ENCODE measurements around the gene RERE. TPM values are rescaled to one million over a fixed set of nuclear protein-coding genes. Genes with fewer than 3 reads are reported as not detected.
"Not testable (repeated sequence)": the region's sequence is repeated elsewhere in the genome, so short reads cannot be mapped to it uniquely, and the experiment has no call there.

The RERE gene
- total and polyA plus RNA-seq, 12 donors = 46.5 to 163 (median 139) TPM

DNA sequence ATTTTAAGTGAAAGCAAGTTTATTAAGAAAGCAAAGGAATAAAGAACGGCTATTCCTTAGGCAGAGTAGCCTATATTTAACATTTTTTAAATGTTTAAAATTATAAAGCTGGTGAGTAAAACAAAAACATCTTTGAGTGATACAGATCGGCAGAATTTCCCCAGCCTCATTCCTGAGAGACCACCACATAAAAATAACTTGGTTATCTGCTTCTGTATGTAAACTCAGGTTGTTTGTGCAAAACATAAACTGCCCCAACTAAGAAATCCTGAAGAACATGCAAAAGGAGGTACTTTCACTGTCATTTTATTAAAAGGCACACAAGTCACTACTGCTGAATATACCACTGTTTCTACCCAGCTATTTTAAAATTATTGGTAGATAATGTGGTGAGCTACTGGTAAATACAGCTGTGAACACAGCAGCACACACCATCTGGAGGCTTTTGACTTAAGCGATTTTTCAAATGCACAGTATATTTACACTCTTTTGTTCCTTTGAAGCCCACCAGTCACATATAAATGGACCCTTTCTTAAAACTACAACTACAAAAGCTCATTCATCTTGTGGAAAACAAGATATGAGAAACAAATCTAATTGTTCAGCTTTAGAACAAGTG lies 119.3 kb downstream of the RERE start:
- intact Hi-C loops (cut with DNase I) = no loop called here
- Histone ChIP-seq H3K27ac (no peak overlapping the region), H3K36me3 (no peaks in the 10 kb centered on the region), H3K4me1 (peaks cover 0 to 61% (median 38%) of the 10 kb centered on the region in 9 donors), H3K27me3 (no peaks in the 10 kb centered on the region), H3K9me3 (no peaks in the 10 kb centered on the region), H3K4me3 (no peak overlapping the region)
- TF ChIP-seq, protein P1, sequence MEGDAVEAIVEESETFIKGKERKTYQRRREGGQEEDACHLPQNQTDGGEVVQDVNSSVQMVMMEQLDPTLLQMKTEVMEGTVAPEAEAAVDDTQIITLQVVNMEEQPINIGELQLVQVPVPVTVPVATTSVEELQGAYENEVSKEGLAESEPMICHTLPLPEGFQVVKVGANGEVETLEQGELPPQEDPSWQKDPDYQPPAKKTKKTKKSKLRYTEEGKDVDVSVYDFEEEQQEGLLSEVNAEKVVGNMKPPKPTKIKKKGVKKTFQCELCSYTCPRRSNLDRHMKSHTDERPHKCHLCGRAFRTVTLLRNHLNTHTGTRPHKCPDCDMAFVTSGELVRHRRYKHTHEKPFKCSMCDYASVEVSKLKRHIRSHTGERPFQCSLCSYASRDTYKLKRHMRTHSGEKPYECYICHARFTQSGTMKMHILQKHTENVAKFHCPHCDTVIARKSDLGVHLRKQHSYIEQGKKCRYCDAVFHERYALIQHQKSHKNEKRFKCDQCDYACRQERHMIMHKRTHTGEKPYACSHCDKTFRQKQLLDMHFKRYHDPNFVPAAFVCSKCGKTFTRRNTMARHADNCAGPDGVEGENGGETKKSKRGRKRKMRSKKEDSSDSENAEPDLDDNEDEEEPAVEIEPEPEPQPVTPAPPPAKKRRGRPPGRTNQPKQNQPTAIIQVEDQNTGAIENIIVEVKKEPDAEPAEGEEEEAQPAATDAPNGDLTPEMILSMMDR (IDR thresholded peaks at IDR 0.05) = no peak
- ATAC-seq = no peak
- no peak for DNase-seq
- 65 to 66% methylated on average over 3 of the region's 3 CpGs for WGBS, 2 donors

DNA sequence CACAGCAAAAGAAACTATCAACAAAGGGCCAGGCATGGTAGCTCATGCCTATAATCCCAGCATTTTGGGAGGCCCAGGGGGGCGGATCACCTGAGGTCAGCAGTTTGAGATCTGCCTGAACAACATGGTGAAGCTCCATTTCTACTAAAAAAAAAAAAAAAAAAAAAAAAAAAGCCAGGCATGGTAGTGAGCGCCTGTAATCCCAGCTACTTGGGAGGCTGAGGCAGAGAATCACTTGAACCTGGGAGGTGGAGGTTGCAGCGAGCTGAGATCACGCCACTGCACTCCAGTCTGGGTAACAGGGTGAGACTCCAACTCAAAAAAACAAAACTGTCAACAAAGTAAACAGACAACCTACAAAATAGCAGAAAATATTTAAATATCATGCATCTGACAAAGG lies 122.0 kb downstream of the RERE start:
- WGBS, 2 donors = 95 to 99% methylated on average over 4 of the region's 4 CpGs
- intact Hi-C loops (cut with DNase I); H3K9me3 ChIP-seq; H3K27me3 ChIP-seq; ATAC-seq; DNase-seq; H3K27ac ChIP-seq; H3K4me3 ChIP-seq; H3K36me3 ChIP-seq: not testable (repeated sequence)
- H3K4me1 ChIP-seq = peaks cover 0 to 47% (median 29%) of the 10 kb centered on the region in 9 donors

DNA sequence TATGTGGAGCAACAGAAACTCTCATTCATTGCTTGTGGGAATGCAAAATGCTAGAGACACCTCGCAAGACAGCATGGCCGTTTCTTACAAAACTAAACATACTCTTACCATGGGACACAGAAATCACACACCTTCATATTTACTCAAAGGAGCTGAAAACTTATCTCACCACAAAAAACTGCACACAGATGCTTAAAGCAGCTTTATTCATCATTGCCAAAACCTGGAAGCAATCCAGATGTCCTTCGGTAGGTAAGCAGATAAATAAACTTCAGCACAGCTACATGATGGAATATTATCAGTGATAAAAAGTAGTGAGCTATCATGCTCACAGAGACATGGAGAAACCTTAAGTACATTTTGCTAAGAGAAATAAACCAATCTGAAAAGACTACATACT lies 124.3 kb downstream of the RERE start:
- TF ChIP-seq, protein P1 (IDR thresholded peaks at IDR 0.05) = no peak
- H3K9me3 ChIP-seq = peaks cover 0 to 7% (median 0%) of the 10 kb centered on the region in 11 donors
- 64 to 74% methylated on average over 3 of the region's 3 CpGs for WGBS, 2 donors
- H3K36me3 ChIP-seq = no peaks in the 10 kb centered on the region
- intact Hi-C loops (cut with DNase I) = no loop called here
- ATAC-seq (no peak), DNase-seq (no peak)
- H3K27me3 ChIP-seq = no peaks in the 10 kb centered on the region
- no peak overlapping the region for H3K27ac ChIP-seq
- no peak overlapping the region for H3K4me3 ChIP-seq
- H3K4me1 ChIP-seq = peaks cover 0 to 25% (median 12%) of the 10 kb centered on the region in 9 donors

DNA sequence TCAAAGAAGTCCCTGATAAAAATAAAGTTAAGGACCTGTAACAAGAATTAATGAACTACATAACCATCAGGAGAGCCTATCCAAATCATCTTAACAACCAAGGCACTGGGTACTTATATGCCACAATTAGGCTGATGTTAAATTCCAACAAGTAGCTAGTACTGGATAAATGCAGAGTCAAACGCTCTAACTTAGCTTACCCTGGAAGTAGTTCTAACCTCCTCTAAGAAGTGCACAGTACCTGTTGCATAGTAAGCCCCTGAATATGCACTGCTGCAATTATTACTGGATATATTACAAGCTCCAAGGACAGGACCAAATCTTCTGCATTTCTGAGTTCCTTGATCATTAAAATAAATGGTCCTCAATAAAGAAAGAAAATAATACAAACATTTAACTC lies 125.8 kb downstream of the RERE start:
- 81 to 91% methylated on average over 1 of the region's 1 CpG for WGBS, 2 donors
- TF ChIP-seq, protein P1 (IDR thresholded peaks at IDR 0.05) = no peak
- Histone ChIP-seq H3K27ac (no peak overlapping the region), H3K4me3 (no peak overlapping the region), H3K27me3 (no peaks in the 10 kb centered on the region), H3K36me3 (no peaks in the 10 kb centered on the region), H3K4me1 (peaks cover 3 to 31% (median 15%) of the 10 kb centered on the region in 9 donors), H3K9me3 (peaks cover 0 to 7% (median 0%) of the 10 kb centered on the region in 11 donors)
- intact Hi-C loops (cut with DNase I) = no loop called here
- no peak for ATAC-seq
- DNase-seq = no peak

DNA sequence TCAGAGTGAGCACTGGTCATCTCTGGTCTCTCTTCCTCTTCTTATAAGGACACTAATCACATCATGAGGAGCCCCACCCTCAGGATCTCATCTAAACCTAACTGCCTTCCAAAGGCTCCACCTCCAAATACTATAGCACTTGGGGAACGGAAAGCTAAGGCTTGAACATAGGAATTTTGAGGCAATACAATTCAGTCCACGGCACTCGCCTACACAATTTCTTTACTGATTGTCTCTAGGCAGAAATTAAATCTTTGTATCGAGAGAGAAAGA lies 127.3 kb downstream of the RERE start:
- peaks cover 0 to 7% (median 0%) of the 10 kb centered on the region in 11 donors for H3K9me3 ChIP-seq
- no peaks in the 10 kb centered on the region for H3K36me3 ChIP-seq
- WGBS, 2 donors = 99% methylated on average over 4 of the region's 4 CpGs
- H3K4me1 ChIP-seq = peaks cover 3 to 37% (median 17%) of the 10 kb centered on the region in 9 donors
- no peak overlapping the region for H3K4me3 ChIP-seq
- TF ChIP-seq, protein P1 (IDR thresholded peaks at IDR 0.05) = no peak
- no peak for ATAC-seq
- H3K27me3 ChIP-seq = no peaks in the 10 kb centered on the region
- intact Hi-C loops (cut with DNase I) = no loop called here
- DNase-seq = no peak
- H3K27ac ChIP-seq = no peak overlapping the region
